GM18505 (cell line): ENCODE results near the gene RASAL2.

ENCODE experiments used
- ATAC-seq: cut with Tn5 transposase; IDR thresholded peaks from one replicate; pipeline ENCODE4 v1.9.1; 2021; ENCODE audit not compliant: unreplicated experiment
- POLR2A ChIP-seq: IDR thresholded peaks from 4 replicates; pipeline ENCODE4 v1.6.1; 2011; ENCODE audit warnings: borderline replicate concordance; ENCODE audit not compliant: insufficient read depth, insufficient read length; ENCODE audit errors: extremely low read depth

RASAL2 gene

DNA sequence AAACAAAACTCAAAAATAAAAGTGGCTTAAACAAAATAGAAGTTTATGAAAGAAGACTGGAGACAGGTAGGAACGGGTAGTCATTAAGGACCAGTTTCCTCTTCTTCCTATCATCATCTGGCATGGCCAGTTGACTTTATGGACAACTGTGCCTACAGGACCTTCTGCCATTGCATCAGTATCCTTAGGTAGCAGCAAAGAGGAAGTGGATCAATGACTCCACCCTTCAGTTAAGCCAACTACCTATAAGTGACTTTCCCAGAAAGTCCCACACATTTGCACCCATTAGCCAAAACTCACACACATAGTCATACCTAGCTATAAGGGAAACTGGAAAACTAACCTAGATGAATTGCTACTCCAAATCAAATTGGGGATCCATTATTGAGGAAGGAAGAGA lies 51.7 kb downstream of the RASAL2 start:
- no peak for TF ChIP-seq POLR2A
- no peak for ATAC-seq

DNA sequence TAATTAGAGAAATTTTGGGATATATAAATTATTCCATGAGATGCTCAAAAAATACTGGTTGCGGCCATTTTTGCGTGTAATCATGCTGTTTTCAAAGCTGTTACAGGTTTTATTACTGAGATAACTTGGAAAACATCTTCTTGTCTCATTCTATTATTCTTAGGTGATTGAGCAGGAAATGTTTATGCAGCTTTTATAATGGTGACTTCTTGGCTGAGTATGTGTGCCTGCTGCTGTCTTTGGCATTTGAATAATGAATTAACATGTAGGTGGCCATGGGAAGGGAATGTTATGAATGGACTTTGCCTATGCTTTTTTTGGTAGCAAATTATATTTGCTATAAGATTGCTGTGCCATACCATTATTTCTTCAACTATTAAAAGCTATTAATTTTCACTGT lies 52.5 kb downstream of the RASAL2 start:
- no peak for TF ChIP-seq POLR2A
- no peak for ATAC-seq

- TF ChIP-seq POLR2A = no peak
- ATAC-seq = no peak
Observed at GRCh38 chr1:178150610-178151009, 56.7 kb downstream of the RASAL2 start.

DNA sequence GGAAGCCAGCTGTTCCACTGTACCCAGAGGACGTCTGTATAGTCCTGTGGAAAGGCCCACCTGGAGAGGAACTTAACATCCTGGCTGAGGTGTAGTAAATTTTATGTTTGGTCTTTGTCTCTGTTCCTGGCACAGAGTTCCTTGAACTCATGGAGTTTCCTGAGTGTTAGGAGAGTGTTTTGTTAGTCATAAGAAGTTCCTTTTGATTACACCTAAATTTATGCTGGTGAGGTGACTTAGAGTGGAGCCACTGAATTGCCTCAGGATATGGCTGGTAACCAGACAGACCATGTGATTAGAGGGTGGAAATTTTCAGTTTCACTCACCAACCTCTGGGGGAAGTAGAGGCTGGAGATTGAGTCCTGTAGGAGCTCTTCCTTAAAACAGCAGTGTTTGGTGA lies 57.9 kb downstream of the RASAL2 start:
- TF ChIP-seq POLR2A = no peak
- no peak for ATAC-seq

- no peak for ATAC-seq
- no peak for TF ChIP-seq POLR2A
Observed at GRCh38 chr1:178155481-178156255, 61.8 kb downstream of the RASAL2 start.

DNA sequence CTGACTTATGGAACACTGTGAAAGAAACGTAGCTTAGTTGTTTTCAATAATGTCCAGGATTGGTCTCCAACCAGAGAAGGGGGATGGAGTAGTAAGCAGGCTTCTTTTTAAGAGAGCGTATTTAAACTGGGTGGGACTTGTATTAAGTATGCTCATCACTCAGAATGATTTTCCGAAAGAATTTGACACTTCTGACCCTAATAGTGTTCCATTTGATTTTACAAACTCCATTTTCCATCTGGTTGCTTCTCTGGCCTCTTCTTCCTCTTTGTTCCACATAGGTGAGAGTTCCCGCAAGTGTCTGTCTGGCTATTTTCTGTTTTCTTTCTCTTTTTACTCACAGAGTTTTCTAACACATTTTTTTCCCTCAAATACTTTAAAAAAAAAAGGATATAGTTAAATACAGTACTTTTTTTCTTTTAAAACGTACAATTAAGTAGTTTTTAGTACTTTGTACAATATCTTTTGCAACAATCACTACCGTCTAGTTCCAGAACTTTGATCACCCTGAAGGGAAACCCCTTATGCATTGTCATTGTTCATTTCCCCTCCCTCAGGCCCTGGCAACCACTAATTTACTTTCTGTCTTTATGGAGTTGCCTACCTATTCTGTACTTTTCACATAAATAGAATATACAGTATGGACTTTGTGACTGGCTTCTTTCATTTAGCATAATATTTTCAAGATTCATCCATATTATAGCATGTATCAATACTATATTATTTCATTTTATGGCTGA lies 67.0 kb downstream of the RASAL2 start:
- no peak for ATAC-seq
- no peak for TF ChIP-seq POLR2A

- no peak for ATAC-seq
- no peak for TF ChIP-seq POLR2A
Observed at GRCh38 chr1:178161516-178161915, 67.6 kb downstream of the RASAL2 start.

DNA sequence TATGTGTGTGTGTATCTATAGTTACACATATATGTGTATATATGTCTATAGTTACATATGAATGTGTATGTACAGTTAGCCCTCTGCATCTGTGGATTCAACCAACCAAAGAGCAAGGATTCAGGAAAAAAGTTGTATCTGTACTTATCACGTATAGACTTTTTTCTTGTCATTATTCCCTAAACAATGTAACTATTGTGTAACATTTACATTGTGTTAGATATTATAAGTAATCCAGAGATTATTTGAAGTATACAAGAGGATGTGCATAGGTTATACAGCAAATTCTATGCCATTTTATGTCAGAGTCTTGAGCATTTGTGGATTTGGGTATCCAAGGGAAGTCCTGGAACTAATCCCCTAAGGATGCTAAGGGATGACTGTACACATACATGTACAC lies 71.3 kb downstream of the RASAL2 start:
- no peak for ATAC-seq
- TF ChIP-seq POLR2A = no peak

GRCh38 chr1:178166429-178167024 lies 72.6 kb downstream of the RASAL2 start:
- no peak for ATAC-seq
- TF ChIP-seq POLR2A = no peak

DNA sequence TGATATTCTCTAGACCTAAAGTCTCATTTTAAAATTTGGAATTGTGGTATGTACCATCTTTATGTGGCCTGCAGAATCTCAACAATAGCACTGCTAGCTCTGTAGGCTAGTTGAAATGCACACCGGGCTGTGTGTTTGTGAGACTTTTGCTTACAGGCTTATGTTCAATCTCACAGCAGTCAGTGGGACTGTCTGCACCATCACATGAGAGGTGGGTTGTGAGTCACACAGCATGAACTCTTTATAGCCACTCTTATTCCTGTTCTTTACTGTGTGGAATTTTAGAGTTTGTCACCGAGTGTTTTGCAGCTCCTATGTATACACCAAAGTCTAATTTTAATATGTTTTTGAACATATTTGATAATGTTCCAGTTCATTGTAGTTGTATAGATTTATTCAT lies 74.6 kb downstream of the RASAL2 start:
- no peak for TF ChIP-seq POLR2A
- no peak for ATAC-seq

DNA sequence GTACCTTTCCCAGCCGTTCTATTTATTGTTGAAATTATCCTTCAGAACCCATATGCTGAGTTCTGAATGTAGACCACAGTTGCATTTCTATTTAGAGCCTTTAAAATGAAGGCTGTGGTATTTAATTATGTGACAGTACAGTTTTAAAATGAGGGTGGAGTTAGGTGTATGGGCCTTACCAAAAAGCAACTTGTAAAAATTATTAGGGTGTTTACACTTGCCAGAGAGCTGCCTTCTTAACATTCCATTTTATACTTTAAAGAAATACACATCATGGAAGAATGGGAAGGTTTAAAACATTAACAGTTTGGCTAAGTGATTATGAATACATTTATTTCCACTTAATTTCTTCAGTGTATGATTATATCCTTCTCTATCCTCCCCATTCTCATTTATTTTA lies 75.7 kb downstream of the RASAL2 start:
- ATAC-seq = no peak

GRCh38 chr1:178172939-178173338 lies 79.0 kb downstream of the RASAL2 start:
- ATAC-seq = no peak
- no peak for TF ChIP-seq POLR2A

More for the DNA sequence above, 75.7 kb downstream of the RASAL2 start:
- TF ChIP-seq POLR2A = no peak

DNA sequence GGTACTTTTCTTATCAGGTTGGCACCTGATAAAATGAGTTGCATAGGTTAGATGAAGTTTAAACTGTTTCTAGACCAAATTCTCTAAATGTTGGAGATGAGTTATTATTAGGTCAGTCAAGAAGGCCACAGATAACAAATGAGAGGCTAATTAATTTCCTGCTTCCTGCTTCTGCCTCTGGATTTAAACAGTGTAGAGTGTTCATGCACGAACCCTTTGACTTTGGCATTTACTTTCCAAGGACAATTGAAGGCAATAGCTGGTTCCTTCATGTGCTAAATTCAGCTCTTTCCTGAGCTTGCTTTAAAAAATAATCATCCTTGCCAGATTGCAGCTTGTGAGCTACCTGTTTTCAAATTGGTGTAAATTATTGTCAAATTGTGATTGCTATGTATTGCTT lies 80.6 kb downstream of the RASAL2 start:
- ATAC-seq = no peak
- TF ChIP-seq POLR2A = no peak

GRCh38 chr1:178180405-178180804 lies 86.5 kb downstream of the RASAL2 start:
- no peak for ATAC-seq
- TF ChIP-seq POLR2A = no peak
